ENCODE measurements around the gene DAAM2.

The DAAM2 gene

GRCh38 chr6:39791850-39792539 lies at the start of gene DAAM2:
TSS of gene DAAM2 (plus strand) at chr6:39792376. CDS start at chr6:39856303, 63,927 bp downstream.
- in situ Hi-C loops (cut with MboI; ENCODE audit: low sequenced_read_pairs), result no loop called here

- in situ Hi-C loops (cut with MboI; ENCODE audit: low sequenced_read_pairs), result no loop called here
These were observed 45.4 kb upstream of the DAAM2 start for GRCh38 chr6:39746795-39747194.

GRCh38 chr6:39752835-39753724 lies 39.1 kb upstream of the DAAM2 start:
- in situ Hi-C loops (cut with MboI; ENCODE audit: low sequenced_read_pairs), result no loop called here

GRCh38 chr6:39753725-39754045 lies 38.5 kb upstream of the DAAM2 start:
- in situ Hi-C loops (cut with MboI; ENCODE audit: low sequenced_read_pairs), result no loop called here

GRCh38 chr6:39754514-39755115 lies 37.6 kb upstream of the DAAM2 start:
- in situ Hi-C loops (cut with MboI; ENCODE audit: low sequenced_read_pairs), result no loop called here

GRCh38 chr6:39755231-39755630 lies 36.9 kb upstream of the DAAM2 start:
- in situ Hi-C loops (cut with MboI; ENCODE audit: low sequenced_read_pairs), result no loop called here

GRCh38 chr6:39756582-39756981 lies 35.6 kb upstream of the DAAM2 start:
- in situ Hi-C loops (cut with MboI; ENCODE audit: low sequenced_read_pairs), result no loop called here

- in situ Hi-C loops (cut with MboI; ENCODE audit: low sequenced_read_pairs), result no loop called here
These were observed 33.1 kb upstream of the DAAM2 start for GRCh38 chr6:39758905-39759605.

- in situ Hi-C loops (cut with MboI; ENCODE audit: low sequenced_read_pairs), result no loop called here
These were observed 31.8 kb upstream of the DAAM2 start for GRCh38 chr6:39760226-39760952.

GRCh38 chr6:39765508-39766065 lies 26.6 kb upstream of the DAAM2 start:
- in situ Hi-C loops (cut with MboI; ENCODE audit: low sequenced_read_pairs), result no loop called here

- in situ Hi-C loops (cut with MboI; ENCODE audit: low sequenced_read_pairs), result no loop called here
These were observed 23.2 kb upstream of the DAAM2 start for GRCh38 chr6:39769012-39769411.

GRCh38 chr6:39770446-39770845 lies 21.7 kb upstream of the DAAM2 start:
- in situ Hi-C loops (cut with MboI; ENCODE audit: low sequenced_read_pairs), result no loop called here

- in situ Hi-C loops (cut with MboI; ENCODE audit: low sequenced_read_pairs), result no loop called here
These were observed 19.5 kb upstream of the DAAM2 start for GRCh38 chr6:39772559-39773273.

GRCh38 chr6:39773782-39774181 lies 18.4 kb upstream of the DAAM2 start:
- in situ Hi-C loops (cut with MboI; ENCODE audit: low sequenced_read_pairs), result no loop called here

GRCh38 chr6:39776581-39776980 lies 15.6 kb upstream of the DAAM2 start:
- in situ Hi-C loops (cut with MboI; ENCODE audit: low sequenced_read_pairs), result no loop called here

- in situ Hi-C loops (cut with MboI; ENCODE audit: low sequenced_read_pairs), result no loop called here
These were observed 15.0 kb upstream of the DAAM2 start for GRCh38 chr6:39777218-39777617.

GRCh38 chr6:39777661-39778060 lies 14.5 kb upstream of the DAAM2 start:
- in situ Hi-C loops (cut with MboI; ENCODE audit: low sequenced_read_pairs), result no loop called here

- in situ Hi-C loops (cut with MboI; ENCODE audit: low sequenced_read_pairs), result no loop called here
These were observed 13.5 kb upstream of the DAAM2 start for GRCh38 chr6:39778581-39779255.

- in situ Hi-C loops (cut with MboI; ENCODE audit: low sequenced_read_pairs), result no loop called here
These were observed 6.9 kb upstream of the DAAM2 start for GRCh38 chr6:39785281-39785680.
